Right ventricle myocardium inferior (tissue), 1 donor: ENCODE results near the gene KIDINS220. TPM values are rescaled to one million over a fixed set of nuclear protein-coding genes. Genes with fewer than 3 reads are reported as not detected.
"Not testable (repeated sequence)": the region's sequence is repeated elsewhere in the genome, so short reads cannot be mapped to it uniquely, and the experiment has no call there.

Source experiments
- ATAC-seq: fragments of 200-7000 bp; cut with Tn5 transposase; one replicate; pipeline ENCODE4 v1.9.1; 2020; ENCODE audit warnings: mild to moderate bottlenecking, moderate library complexity
- DNase-seq: peaks from one replicate; pipeline ENCODE4 v3.0.0; 2021; ENCODE audit errors: missing footprints
- intact Hi-C: fragments of 100-400 bp; cut with DNase I; formaldehyde crosslinking; loops from one replicate; pipeline ENCODE4 v1.11.0; 2022
- total RNA-seq: library from RNA; stranded (reverse); fragmentation: NEBNext Ultra II Directional; extraction: Animal tissue kit (Norgen Biotek cat#: 25700); gene quantifications from one replicate; pipeline ENCODE4 v1.2.1, GENCODE V29; 2021
- donor health status: DM: no; HTN: yes; CAD: no; lungs with severe emphysema.

KIDINS220 gene
- total RNA-seq, 1 donor from 2014 or later, result 49.0 TPM

GRCh38 chr2:8790739-8791162, 46.7 kb downstream of the KIDINS220 start:
- intact Hi-C loops, result no loop called here
- no peak for ATAC-seq
- no peak for DNase-seq

- intact Hi-C loops, result no loop called here
- ATAC-seq (no peak), DNase-seq (no peak)
These were observed 51.0 kb downstream of the KIDINS220 start for GRCh38 chr2:8786463-8786862.

GRCh38 chr2:8779795-8780671, 57.4 kb downstream of the KIDINS220 start:
- ATAC-seq (no peak), DNase-seq (no peak)
- intact Hi-C loops, result no loop called here

- ATAC-seq (no peak), DNase-seq (no peak)
- intact Hi-C loops, result no loop called here
These were observed 63.0 kb downstream of the KIDINS220 start for GRCh38 chr2:8774371-8774770.

GRCh38 chr2:8767324-8767723, 70.1 kb downstream of the KIDINS220 start:
- no peak for DNase-seq
- ATAC-seq, result no peak
- intact Hi-C loops, result no loop called here

GRCh38 chr2:8761529-8762164, 75.8 kb downstream of the KIDINS220 start:
- DNase-seq (no peak), ATAC-seq (no peak)
- intact Hi-C loops, result loop anchor here (5.0 kb wide), 1 partner anchor 69 kb away; no protein-coding TSS in a partner anchor

- ATAC-seq (no peak), DNase-seq (no peak)
- intact Hi-C loops, result no loop called here
These were observed 80.7 kb downstream of the KIDINS220 start for GRCh38 chr2:8756716-8757115.

GRCh38 chr2:8756230-8756629, 81.2 kb downstream of the KIDINS220 start:
- no peak for ATAC-seq
- no peak for DNase-seq
- intact Hi-C loops, result no loop called here

GRCh38 chr2:8754106-8754776, 83.2 kb downstream of the KIDINS220 start:
- intact Hi-C loops, result no loop called here
- DNase-seq (no peak), ATAC-seq (peak; percentile 52)

- DNase-seq, result no peak
- intact Hi-C loops, result no loop called here
- no peak for ATAC-seq
These were observed 83.8 kb downstream of the KIDINS220 start for GRCh38 chr2:8753609-8754008.

GRCh38 chr2:8752385-8752784, 85.0 kb downstream of the KIDINS220 start:
- ATAC-seq, result no peak
- intact Hi-C loops, result no loop called here
- DNase-seq, result no peak

GRCh38 chr2:8750221-8750620, 87.2 kb downstream of the KIDINS220 start:
- intact Hi-C loops, result no loop called here
- ATAC-seq, result no peak

GRCh38 chr2:8743261-8743660, 94.2 kb downstream of the KIDINS220 start:
- ATAC-seq, result no peak
- intact Hi-C loops, result no loop called here
- DNase-seq, result no peak

More at GRCh38 chr2:8750221-8750620, 87.2 kb downstream of the KIDINS220 start:
- no peak for DNase-seq

GRCh38 chr2:8740136-8740535, 97.3 kb downstream of the KIDINS220 start:
- no peak for ATAC-seq
- intact Hi-C loops, result no loop called here
- no peak for DNase-seq

- no peak for ATAC-seq
- intact Hi-C loops, result no loop called here
- DNase-seq, result no peak
These were observed 99.7 kb downstream of the KIDINS220 start for GRCh38 chr2:8737571-8738175.

- no peak for ATAC-seq
- intact Hi-C loops, result no loop called here
- no peak for DNase-seq
These were observed 104.8 kb downstream of the KIDINS220 start for GRCh38 chr2:8732601-8733000.

- ATAC-seq, result peak; percentile 94
- no peak for DNase-seq
- intact Hi-C loops, result no loop called here
These were observed 107.5 kb downstream of the KIDINS220 start for GRCh38 chr2:8729939-8730338.

GRCh38 chr2:8729101-8729500, 108.3 kb downstream of the KIDINS220 start:
- ATAC-seq, DNase-seq, intact Hi-C loops: not testable (repeated sequence)

- ATAC-seq (no peak), DNase-seq (no peak)
- intact Hi-C loops, result no loop called here
These were observed 109.0 kb downstream of the KIDINS220 start for GRCh38 chr2:8728305-8729015.
